Activated CD4-positive, alpha-beta memory T cell treated with anti-CD3 and anti-CD28 coated beads, Interleukin-2, amount 10 ng/mL, durations not matched to agents 7 days and 5 days (primary cell): ENCODE results near the gene PDCD6IP. TPM values are rescaled to one million over a fixed set of nuclear protein-coding genes. Genes with fewer than 3 reads are reported as not detected.

Experiments used
- CTCF ChIA-PET: fragments of 350-600 bp; sonication (Branson Sonifier 250); formaldehyde crosslinking; loops from one replicate; lab custom pipeline; 2021; ENCODE audit warnings: antibody characterized with exemption, inconsistent platforms; lab: Charles Lee
- POLR2A ChIA-PET: fragments of 350-600 bp; sonication (Branson Sonifier 250); formaldehyde crosslinking; loops from one replicate; lab custom pipeline; 2021; ENCODE audit warnings: antibody characterized with exemption; lab: Charles Lee
- DNase-seq: peaks from one replicate; pipeline ENCODE4 v3.0.0-alpha.2; 2020
- H3K27ac Mint-ChIP-seq: one replicate; pipeline ENCODE4 v1.8.0; 2021; ENCODE audit warnings: mild to moderate bottlenecking, mixed read lengths
- H3K27me3 Mint-ChIP-seq: one replicate; pipeline ENCODE4 v1.8.0; 2021; ENCODE audit warnings: mixed read lengths
- H3K36me3 Mint-ChIP-seq: one replicate; pipeline ENCODE4 v1.8.0; 2021; ENCODE audit warnings: low read depth, mixed read lengths
- H3K4me1 Mint-ChIP-seq: one replicate; pipeline ENCODE4 v1.8.0; 2021; ENCODE audit warnings: mixed read lengths
- H3K4me3 Mint-ChIP-seq: one replicate; pipeline ENCODE4 v1.8.0; 2021; ENCODE audit warnings: mild to moderate bottlenecking, mixed read lengths
- H3K9me3 Mint-ChIP-seq: one replicate; pipeline ENCODE4 v1.8.0; 2021; ENCODE audit warnings: mixed read lengths
- total RNA-seq, 2 experiments: library from RNA; stranded (reverse); gene quantifications; one replicate each; pipeline ENCODE4 v1.2.3, GENCODE V29; 2021

Gene PDCD6IP
- total RNA-seq, 2 experiments from 2014 or later: 211 TPM

DNA sequence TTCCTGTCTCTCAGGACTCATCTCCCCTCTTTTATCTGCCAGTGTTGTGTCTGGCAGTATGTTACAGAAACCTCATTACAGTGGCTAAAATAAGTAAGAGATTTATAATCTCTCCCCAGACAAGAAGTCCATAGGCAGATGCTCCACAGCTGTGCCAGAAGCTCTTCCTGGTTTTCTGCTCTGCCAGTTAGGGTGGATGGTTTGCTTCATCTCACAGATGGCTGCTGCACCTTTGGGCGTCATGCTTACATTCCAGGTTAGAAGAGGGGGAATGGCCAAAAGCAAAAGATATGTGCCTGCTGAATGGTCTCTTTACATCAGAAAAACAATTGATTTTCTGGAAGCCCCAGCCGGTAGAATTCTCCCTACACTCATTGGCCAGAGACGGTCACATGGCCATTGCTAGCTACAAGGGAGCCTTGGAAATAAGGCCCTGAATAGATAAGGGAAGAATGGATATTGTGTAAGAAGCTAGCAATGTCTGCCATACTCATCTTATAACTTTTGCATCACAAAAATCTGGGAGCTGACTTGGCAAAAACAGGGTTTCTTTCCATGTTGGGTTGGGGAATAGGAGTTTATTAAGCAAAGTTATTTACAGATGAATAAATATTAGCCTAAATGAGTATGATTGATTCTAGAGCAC, 91.1 kb downstream of the PDCD6IP start:
- ChIA-PET CTCF (no interaction called here), POLR2A (no interaction called here)
- Mint-ChIP-seq H3K36me3 (no peaks in the 10 kb centered on the region), H3K9me3 (no peaks in the 10 kb centered on the region), H3K4me3 (no peak overlapping the region), H3K27me3 (peaks cover 10% of the 10 kb centered on the region), H3K4me1 (no peaks in the 10 kb centered on the region), H3K27ac (no peak overlapping the region)
- DNase-seq: no peak

DNA sequence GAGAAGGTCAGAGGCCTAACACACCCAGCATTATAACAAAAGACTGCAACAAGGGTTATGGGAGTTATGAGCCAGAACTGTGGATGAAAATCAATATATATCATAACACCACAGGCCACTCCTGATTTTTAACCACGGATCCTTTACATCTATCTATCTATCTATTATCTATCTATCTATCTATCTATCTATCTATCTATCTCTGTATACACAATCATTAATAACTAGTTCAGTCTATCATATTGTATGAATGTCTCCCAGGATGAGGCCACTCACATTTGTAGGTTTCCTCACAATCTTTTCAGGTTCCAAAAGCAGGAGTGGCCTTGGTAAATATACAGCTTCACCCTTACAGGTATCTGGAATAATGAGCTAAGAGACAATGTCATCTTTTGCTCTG, 94.2 kb downstream of the PDCD6IP start:
- H3K36me3 Mint-ChIP-seq: no peaks in the 10 kb centered on the region
- H3K9me3 Mint-ChIP-seq: no peaks in the 10 kb centered on the region
- no peak overlapping the region for H3K27ac Mint-ChIP-seq
- no peak for DNase-seq
- no peak overlapping the region for H3K4me3 Mint-ChIP-seq
- peaks cover 7% of the 10 kb centered on the region for H3K27me3 Mint-ChIP-seq
- no peaks in the 10 kb centered on the region for H3K4me1 Mint-ChIP-seq
- CTCF ChIA-PET: interaction anchor here (1.1 kb wide), 1 partner anchor 9 kb away, joined by 5 read pairs; no protein-coding TSS in a partner anchor
- POLR2A ChIA-PET: no interaction called here

DNA sequence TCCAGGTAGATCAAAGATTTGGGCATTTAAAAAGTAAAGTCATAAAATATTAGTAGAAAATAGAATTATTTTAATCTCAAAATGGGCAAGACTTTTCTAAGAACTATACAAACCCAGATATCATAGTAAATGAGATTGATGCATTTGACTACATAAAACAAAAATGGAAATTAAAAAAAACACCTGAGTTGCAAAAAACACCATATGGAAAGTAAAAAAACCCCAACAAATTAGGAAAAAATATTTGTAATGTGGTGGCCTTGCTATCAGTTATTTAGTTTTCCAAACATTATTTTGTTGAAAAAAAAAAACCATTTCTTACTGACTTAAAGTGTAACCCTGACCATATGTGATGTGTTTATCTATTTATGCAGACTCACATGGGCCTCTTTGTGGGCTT, 97.2 kb downstream of the PDCD6IP start:
- Mint-ChIP-seq H3K4me1 (no peaks in the 10 kb centered on the region), H3K9me3 (no peaks in the 10 kb centered on the region), H3K27me3 (peaks cover 9% of the 10 kb centered on the region), H3K27ac (no peak overlapping the region), H3K4me3 (no peak overlapping the region), H3K36me3 (no peaks in the 10 kb centered on the region)
- ChIA-PET POLR2A (no interaction called here), CTCF (no interaction called here)
- DNase-seq: no peak

GRCh38 chr3:33897306-33897705, 98.9 kb downstream of the PDCD6IP start:
- H3K4me3 Mint-ChIP-seq: no peak overlapping the region
- H3K36me3 Mint-ChIP-seq: no peaks in the 10 kb centered on the region
- no peak for DNase-seq
- H3K9me3 Mint-ChIP-seq: no peaks in the 10 kb centered on the region
- no peaks in the 10 kb centered on the region for H3K4me1 Mint-ChIP-seq
- ChIA-PET POLR2A (interaction anchor here (1.1 kb wide), 1 partner anchor 99 kb away, joined by 3 read pairs; the partner anchor contains the start of gene PDCD6IP), CTCF (no interaction called here)
- H3K27me3 Mint-ChIP-seq: peaks cover 7% of the 10 kb centered on the region
- H3K27ac Mint-ChIP-seq: no peak overlapping the region

- ChIA-PET POLR2A (no interaction called here), CTCF (no interaction called here)
- no peak overlapping the region for H3K4me3 Mint-ChIP-seq
- DNase-seq: no peak
- H3K9me3 Mint-ChIP-seq: no peaks in the 10 kb centered on the region
- H3K36me3 Mint-ChIP-seq: no peaks in the 10 kb centered on the region
- no peaks in the 10 kb centered on the region for H3K4me1 Mint-ChIP-seq
- H3K27me3 Mint-ChIP-seq: peaks cover 6% of the 10 kb centered on the region
- no peak overlapping the region for H3K27ac Mint-ChIP-seq
Measured at GRCh38 chr3:33898901-33899300, 100.5 kb downstream of the PDCD6IP start.

- Mint-ChIP-seq H3K27me3 (peaks cover 2% of the 10 kb centered on the region), H3K4me3 (no peak overlapping the region), H3K4me1 (no peaks in the 10 kb centered on the region), H3K9me3 (no peaks in the 10 kb centered on the region), H3K27ac (no peak overlapping the region), H3K36me3 (no peaks in the 10 kb centered on the region)
- DNase-seq: no peak
- POLR2A ChIA-PET: no interaction called here
- CTCF ChIA-PET: no interaction called here
Measured at GRCh38 chr3:33900440-33900808, 102.0 kb downstream of the PDCD6IP start.

DNA sequence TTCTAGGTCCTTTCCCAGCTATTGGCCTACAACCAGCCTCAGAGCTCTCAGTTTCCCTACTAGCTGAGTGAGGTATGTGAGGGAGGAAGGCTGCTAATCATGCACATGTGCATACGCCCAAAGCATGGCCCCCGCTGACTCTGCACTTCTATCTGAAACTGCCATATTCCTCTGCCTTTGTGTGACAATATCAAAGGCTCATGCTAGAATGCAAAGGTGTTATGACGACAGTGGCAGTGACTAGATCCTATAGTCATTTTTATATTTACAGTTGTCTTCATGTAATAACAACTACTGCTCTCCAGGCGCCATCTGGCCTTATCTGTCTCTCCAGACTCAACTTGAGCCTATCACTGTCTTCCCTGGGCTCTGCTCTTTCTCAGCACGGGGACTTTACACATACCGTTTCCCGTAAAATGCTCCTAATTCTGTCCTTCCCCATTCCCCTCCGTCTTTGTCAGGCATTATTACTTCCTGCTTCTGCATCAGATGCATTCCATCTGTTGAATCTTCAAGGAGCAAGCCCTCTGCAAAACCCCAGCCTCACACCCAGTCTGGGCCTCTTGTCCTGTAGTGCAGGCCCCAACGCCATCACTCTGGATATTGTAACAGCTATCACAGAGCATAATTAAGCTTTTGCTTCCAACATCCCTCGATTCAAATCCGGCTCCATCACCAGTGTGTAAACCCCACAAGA, 102.5 kb downstream of the PDCD6IP start:
- DNase-seq: no peak
- H3K27me3 Mint-ChIP-seq: peaks cover 2% of the 10 kb centered on the region
- no peaks in the 10 kb centered on the region for H3K36me3 Mint-ChIP-seq
- no peak overlapping the region for H3K27ac Mint-ChIP-seq
- ChIA-PET POLR2A (no interaction called here), CTCF (no interaction called here)
- H3K9me3 Mint-ChIP-seq: no peaks in the 10 kb centered on the region
- H3K4me3 Mint-ChIP-seq: no peak overlapping the region
- no peaks in the 10 kb centered on the region for H3K4me1 Mint-ChIP-seq

DNA sequence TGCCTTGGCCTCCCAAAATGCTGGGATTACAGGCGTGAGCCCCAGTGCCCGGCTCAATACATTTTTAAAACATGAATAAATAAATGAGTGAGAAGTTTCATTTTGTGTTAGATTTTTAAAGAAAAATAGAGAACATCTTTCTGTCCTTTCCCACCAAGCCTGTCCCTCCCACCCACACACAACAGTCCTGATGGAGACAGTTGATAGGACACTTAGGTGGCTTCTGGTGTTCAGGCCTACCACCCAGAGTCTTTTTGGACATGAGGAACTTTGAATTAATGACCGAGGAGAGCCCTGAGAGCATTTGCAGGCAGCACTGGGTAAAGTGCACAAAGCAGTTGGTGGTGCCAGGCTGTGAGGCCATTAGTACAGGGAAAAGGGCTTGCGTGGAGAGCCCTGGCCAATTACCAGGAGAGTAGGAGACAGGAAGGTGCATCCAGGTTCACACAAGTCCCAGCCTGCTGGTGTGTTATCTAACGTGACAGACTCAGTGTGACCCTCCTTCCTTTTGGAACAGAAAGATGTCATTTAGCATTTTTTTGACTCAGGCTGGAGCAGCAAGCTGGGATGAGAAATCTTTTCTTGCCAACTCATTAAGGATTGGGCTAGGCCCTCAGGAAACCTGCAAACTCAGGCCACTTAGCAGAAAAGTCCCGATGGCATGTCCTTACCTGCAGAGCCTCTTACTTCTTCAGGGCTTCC, 103.6 kb downstream of the PDCD6IP start:
- Mint-ChIP-seq H3K9me3 (no peaks in the 10 kb centered on the region), H3K4me1 (no peaks in the 10 kb centered on the region), H3K36me3 (no peaks in the 10 kb centered on the region), H3K27me3 (peaks cover 2% of the 10 kb centered on the region), H3K27ac (no peak overlapping the region), H3K4me3 (no peak overlapping the region)
- CTCF ChIA-PET: no interaction called here
- POLR2A ChIA-PET: no interaction called here
- DNase-seq: no peak

DNA sequence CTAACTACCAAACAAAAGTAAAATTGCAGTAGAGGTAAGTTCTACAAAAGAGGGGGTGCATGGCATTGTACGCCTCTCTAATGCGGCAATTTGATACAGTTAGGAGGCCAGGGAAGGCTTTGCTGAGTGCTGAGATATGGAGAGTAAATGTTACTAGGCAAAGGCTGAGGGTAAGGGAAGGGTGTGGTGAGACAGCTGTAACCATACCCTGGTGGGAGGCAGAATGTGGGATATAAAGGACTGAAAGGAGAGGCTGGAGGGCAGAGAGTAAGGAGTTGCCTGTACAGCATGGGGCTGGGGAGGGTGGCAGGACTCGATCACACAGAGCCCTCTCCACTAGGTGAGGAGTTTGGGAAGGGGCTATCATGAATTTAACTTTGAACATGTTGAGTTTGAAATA, 106.3 kb downstream of the PDCD6IP start:
- Mint-ChIP-seq H3K4me1 (no peaks in the 10 kb centered on the region), H3K27ac (no peak overlapping the region), H3K9me3 (no peaks in the 10 kb centered on the region), H3K4me3 (no peak overlapping the region), H3K27me3 (peaks cover 4% of the 10 kb centered on the region), H3K36me3 (no peaks in the 10 kb centered on the region)
- no peak for DNase-seq
- ChIA-PET POLR2A (no interaction called here), CTCF (no interaction called here)

DNA sequence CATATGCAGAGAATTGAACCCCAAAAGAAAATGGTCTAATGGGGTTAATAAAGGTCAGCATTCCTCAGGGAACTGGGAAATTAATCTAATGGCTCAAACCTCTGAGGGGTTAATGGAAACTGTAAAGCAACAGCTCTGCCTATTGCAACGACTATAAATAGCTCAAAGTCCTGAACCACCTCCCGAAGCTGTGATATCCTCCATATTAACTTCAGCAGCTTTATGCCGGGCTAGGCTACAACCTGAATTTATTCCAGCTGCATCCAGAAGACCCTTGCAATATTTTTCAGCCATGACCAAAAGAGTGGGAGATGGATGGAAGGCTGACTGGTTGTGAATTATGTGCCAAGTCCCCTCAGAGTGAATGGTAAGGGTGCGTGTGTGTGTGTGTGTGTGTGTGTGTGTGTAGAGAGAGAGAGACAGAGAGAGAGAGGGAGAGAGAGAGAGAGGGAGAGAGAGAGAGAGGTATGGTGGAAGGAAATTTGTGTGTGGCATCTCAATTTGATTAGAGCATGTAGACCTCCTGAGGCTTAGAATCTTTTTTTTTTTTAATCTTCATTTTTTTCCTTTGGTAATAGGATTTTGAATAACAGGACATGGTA, 109.9 kb downstream of the PDCD6IP start:
- DNase-seq: no peak
- H3K4me3 Mint-ChIP-seq: no peak overlapping the region
- peaks cover 6% of the 10 kb centered on the region for H3K27me3 Mint-ChIP-seq
- H3K27ac Mint-ChIP-seq: no peak overlapping the region
- H3K4me1 Mint-ChIP-seq: no peaks in the 10 kb centered on the region
- CTCF ChIA-PET: interaction anchor here (0.6 kb wide), 1 partner anchor 110 kb away, joined by 3 read pairs; no protein-coding TSS in a partner anchor
- POLR2A ChIA-PET: no interaction called here
- H3K9me3 Mint-ChIP-seq: no peaks in the 10 kb centered on the region
- H3K36me3 Mint-ChIP-seq: no peaks in the 10 kb centered on the region

DNA sequence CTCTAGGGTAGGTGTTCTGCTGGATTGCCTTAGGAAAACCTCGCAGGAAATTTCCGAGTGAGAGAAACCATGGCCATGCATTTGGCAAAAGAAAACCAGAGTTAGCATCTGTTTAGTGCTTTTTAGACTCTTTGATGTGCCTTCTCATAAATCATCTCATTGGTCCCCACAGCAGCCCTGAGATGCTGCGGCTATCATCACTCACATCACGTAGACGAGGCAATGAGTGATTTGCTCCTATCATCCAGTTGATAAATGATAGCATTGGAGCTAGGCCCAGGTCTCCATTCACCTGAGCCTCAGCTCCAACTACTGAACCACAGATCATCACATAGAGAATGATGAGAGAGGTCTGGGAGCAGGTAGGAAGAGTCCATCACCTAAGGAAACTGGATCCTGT, 111.1 kb downstream of the PDCD6IP start:
- ChIA-PET POLR2A (no interaction called here), CTCF (no interaction called here)
- peaks cover 6% of the 10 kb centered on the region for H3K27me3 Mint-ChIP-seq
- no peaks in the 10 kb centered on the region for H3K36me3 Mint-ChIP-seq
- no peaks in the 10 kb centered on the region for H3K9me3 Mint-ChIP-seq
- no peaks in the 10 kb centered on the region for H3K4me1 Mint-ChIP-seq
- H3K27ac Mint-ChIP-seq: no peak overlapping the region
- DNase-seq: no peak
- H3K4me3 Mint-ChIP-seq: no peak overlapping the region

- CTCF ChIA-PET: no interaction called here
- H3K9me3 Mint-ChIP-seq: no peaks in the 10 kb centered on the region
Measured at GRCh38 chr3:33910031-33910430, 111.6 kb downstream of the PDCD6IP start.

More at GRCh38 chr3:33910031-33910430, 111.6 kb downstream of the PDCD6IP start:
- H3K4me3 Mint-ChIP-seq: no peak overlapping the region
- DNase-seq: no peak
- H3K27me3 Mint-ChIP-seq: peaks cover 6% of the 10 kb centered on the region
- H3K36me3 Mint-ChIP-seq: no peaks in the 10 kb centered on the region
- POLR2A ChIA-PET: no interaction called here
- H3K27ac Mint-ChIP-seq: no peak overlapping the region
- H3K4me1 Mint-ChIP-seq: no peaks in the 10 kb centered on the region
